Kidney (tissue), 14 donors: Measurements from ENCODE around the gene TMEM119. TPM values are rescaled to one million over a fixed set of nuclear protein-coding genes. Genes with fewer than 3 reads are reported as not detected.

Source experiments
- DNase-seq, 5 donors: peaks; one replicate each; pipeline ENCODE4 v3.0.0-alpha.2; 2013 to 2020
- FAIRE-seq: peaks from 2 replicates; lab custom pipeline; 2012; peaks lifted over from hg19 to GRCh38; lab: Jason Lieb, UNC
- H3K27ac ChIP-seq, 2 donors: one replicate each; pipeline ENCODE4 v1.7.0; 2013; ENCODE audit warnings: low read depth in 2 of 2, low read length in 2 of 2, inconsistent platforms in 1 of 2
- H3K27me3 ChIP-seq: one replicate; pipeline ENCODE4 v1.7.1; 2013; ENCODE audit warnings: low read length, inconsistent platforms; ENCODE audit not compliant: control insufficient read depth, insufficient read depth
- H3K36me3 ChIP-seq, 3 donors: one replicate each; pipeline versions ENCODE4 v1.7.0 to v1.7.1; 2013; ENCODE audit warnings: low read length in 3 of 3, control low read depth in 1 of 3, inconsistent platforms in 1 of 3; ENCODE audit not compliant: insufficient read depth in 3 of 3, control insufficient read depth in 2 of 3
- H3K4me1 ChIP-seq, 3 donors: one replicate each; pipeline versions ENCODE4 v1.7.0 to v1.7.1; 2013; ENCODE audit warnings: low read length in 3 of 3, inconsistent platforms in 1 of 3, low read depth in 1 of 3; ENCODE audit not compliant: control insufficient read depth in 2 of 3, insufficient read depth in 2 of 3
- H3K4me3 ChIP-seq, 3 donors: one replicate each; pipeline versions ENCODE4 v1.7.0 to v1.8.1; 2013; ENCODE audit warnings: low read length in 3 of 3, control low read depth in 1 of 3, inconsistent platforms in 1 of 3
- H3K9ac ChIP-seq, 3 donors: one replicate each; pipeline versions ENCODE4 v1.7.0 to v1.7.1; 2013; ENCODE audit warnings: low read length in 3 of 3, control low read depth in 1 of 3, inconsistent platforms in 1 of 3
- H3K9me3 ChIP-seq, 3 donors: one replicate each; pipeline versions ENCODE4 v1.7.0 to v1.7.1; 2013; ENCODE audit warnings: low read length in 3 of 3, control low read depth in 1 of 3, inconsistent platforms in 1 of 3; ENCODE audit not compliant: control insufficient read depth in 2 of 3, insufficient read depth in 1 of 3
- CTCF ChIP-seq: IDR thresholded peaks from 3 replicates; pipeline ENCODE4 v1.5.1; 2012; ENCODE audit warnings: mild to moderate bottlenecking, moderate library complexity, borderline replicate concordance; ENCODE audit not compliant: insufficient read depth; ENCODE audit errors: extremely low read depth
- intact Hi-C: fragments of 100-400 bp; cut with DNase I; formaldehyde crosslinking; loops from one replicate; pipeline ENCODE4 v1.11.1; 2022
- polyA plus RNA-seq: library from polyadenylated mRNA; stranded (reverse); fragments of 350-450 nt; fragmentation: Illumina TruSeq; extraction: RNeasy Lipid Tissue Mini Kit (QIAGEN cat#74804); gene quantifications from one replicate; pipeline ENCODE4 v1.2.3, GENCODE V29; 2014; ENCODE audit warnings: low read depth, low replicate concordance; ENCODE audit not compliant: insufficient read depth
- total RNA-seq: library from RNA; stranded (reverse); fragmentation: NEBNext Ultra II Directional; extraction: Animal tissue kit (Norgen Biotek cat#: 25700); gene quantifications from one replicate; pipeline ENCODE4 v1.2.1, GENCODE V29; 2021
- donor health status: control.
- donor health status: control.
- donor health status: control.
- donor health status: control.
- donor health status: control.
- donor health status: DM: yes; HTN: yes; CAD: no.
- donor health status: Normal renal cell carcinoma (clear cell type).

Gene TMEM119
- total and polyA plus RNA-seq, 2 donors from 2014 or later: 4.1 to 15.8 TPM

- no peaks in the 10 kb centered on the region for H3K27me3 ChIP-seq
- H3K36me3 ChIP-seq: no peaks in the 10 kb centered on the region
- no peaks in the 10 kb centered on the region for H3K9me3 ChIP-seq
- FAIRE-seq: no peak
- intact Hi-C loops: loop anchor here (10.0 kb wide), 1 partner anchor 217 kb away; no protein-coding TSS in a partner anchor
- H3K27ac ChIP-seq: no peak overlapping the region
- peaks cover 0 to 3% (median 0%) of the 10 kb centered on the region in 3 donors for H3K4me1 ChIP-seq
- no peak for TF ChIP-seq CTCF
- H3K4me3 ChIP-seq: no peak overlapping the region
- H3K9ac ChIP-seq: no peak overlapping the region
- DNase-seq: no peak
Observed at GRCh38 chr12:108578264-108578663, 19.6 kb downstream of the TMEM119 start.

- no peak for TF ChIP-seq CTCF
- no peak overlapping the region for H3K4me3 ChIP-seq
- FAIRE-seq (no peak), DNase-seq (no peak)
- no peak overlapping the region for H3K9ac ChIP-seq
- H3K27ac ChIP-seq: no peak overlapping the region
- intact Hi-C loops: loop anchor here (10.0 kb wide), 1 partner anchor 217 kb away; no protein-coding TSS in a partner anchor
- peaks cover 0 to 3% (median 0%) of the 10 kb centered on the region in 3 donors for H3K4me1 ChIP-seq
- no peaks in the 10 kb centered on the region for H3K36me3 ChIP-seq
- H3K9me3 ChIP-seq: no peaks in the 10 kb centered on the region
- no peaks in the 10 kb centered on the region for H3K27me3 ChIP-seq
Observed at GRCh38 chr12:108577458-108577857, 20.4 kb downstream of the TMEM119 start.

- H3K27me3 ChIP-seq: no peaks in the 10 kb centered on the region
- no peaks in the 10 kb centered on the region for H3K9me3 ChIP-seq
- TF ChIP-seq CTCF: no peak
- intact Hi-C loops: loop anchor here (10.0 kb wide), 1 partner anchor 218 kb away; no protein-coding TSS in a partner anchor
- no peak for FAIRE-seq
- no peak overlapping the region for H3K4me3 ChIP-seq
- H3K4me1 ChIP-seq: peaks cover 0 to 3% (median 0%) of the 10 kb centered on the region in 3 donors
- no peaks in the 10 kb centered on the region for H3K36me3 ChIP-seq
- no peak overlapping the region for H3K27ac ChIP-seq
- H3K9ac ChIP-seq: no peak overlapping the region
- no peak for DNase-seq
Observed at GRCh38 chr12:108576660-108577234, 21.1 kb downstream of the TMEM119 start.
